ENCODE results near the gene KIRREL1.

Gene KIRREL1

GRCh38 chr1:158095737-158096335, 102.4 kb downstream of the KIRREL1 start:
- TF ChIP-seq FOXM1 (IDR thresholded peaks at IDR 0.05; ENCODE audit: borderline replicate concordance, low read depth) (no peak), RAD21 (IDR thresholded peaks at IDR 0.05; ENCODE audit: low read depth) (peak; percentile 53)

- TF ChIP-seq EGR1 (IDR thresholded peaks at IDR 0.05) (no peak), NFIC (IDR thresholded peaks at IDR 0.05) (no peak), USF1 (IDR thresholded peaks at IDR 0.05) (no peak), YY1 (IDR thresholded peaks at IDR 0.05; ENCODE audit: low read depth) (no peak), EP300 (IDR thresholded peaks at IDR 0.05; ENCODE audit: borderline replicate concordance) (no peak), TAF1 (IDR thresholded peaks at IDR 0.05; ENCODE audit: low read depth) (no peak), REST (IDR thresholded peaks at IDR 0.05; ENCODE audit: low read depth) (no peak), RAD21 (IDR thresholded peaks at IDR 0.05; ENCODE audit: low read depth) (no peak), MAX (IDR thresholded peaks at IDR 0.05) (no peak), TEAD4 (IDR thresholded peaks at IDR 0.05) (no peak), ZBTB7A (IDR thresholded peaks at IDR 0.05; ENCODE audit: low read depth) (no peak), TCF12 (IDR thresholded peaks at IDR 0.05; ENCODE audit: low read depth) (no peak), CREB1 (IDR thresholded peaks at IDR 0.05; ENCODE audit: low read depth) (no peak)
Observed at GRCh38 chr1:158098256-158098655, 104.8 kb downstream of the KIRREL1 start.

GRCh38 chr1:158099185-158099584, 105.7 kb downstream of the KIRREL1 start:
- no peak for TF ChIP-seq TCF12 (IDR thresholded peaks at IDR 0.05; ENCODE audit: low read depth)
- no peak for TF ChIP-seq USF1 (IDR thresholded peaks at IDR 0.05)
- TF ChIP-seq ZBTB7A (IDR thresholded peaks at IDR 0.05; ENCODE audit: low read depth), result no peak
- no peak for TF ChIP-seq TAF1 (IDR thresholded peaks at IDR 0.05; ENCODE audit: low read depth)
- no peak for TF ChIP-seq EGR1 (IDR thresholded peaks at IDR 0.05)
- TF ChIP-seq REST (IDR thresholded peaks at IDR 0.05; ENCODE audit: low read depth), result no peak
- TF ChIP-seq CREB1 (IDR thresholded peaks at IDR 0.05; ENCODE audit: low read depth), result no peak
- no peak for TF ChIP-seq MAX (IDR thresholded peaks at IDR 0.05)

- TF ChIP-seq ZBTB7A (IDR thresholded peaks at IDR 0.05; ENCODE audit: low read depth) (no peak), TEAD4 (IDR thresholded peaks at IDR 0.05) (no peak), EGR1 (IDR thresholded peaks at IDR 0.05) (no peak)
Observed at GRCh38 chr1:158100498-158100897, 107.1 kb downstream of the KIRREL1 start.

- TF ChIP-seq EP300 (IDR thresholded peaks at IDR 0.05; ENCODE audit: borderline replicate concordance) (no peak), CEBPB (IDR thresholded peaks at IDR 0.05) (no peak), CREB1 (IDR thresholded peaks at IDR 0.05; ENCODE audit: low read depth) (no peak), USF1 (IDR thresholded peaks at IDR 0.05) (no peak), MAX (IDR thresholded peaks at IDR 0.05) (no peak), YY1 (IDR thresholded peaks at IDR 0.05; ENCODE audit: low read depth) (no peak), TAF1 (IDR thresholded peaks at IDR 0.05; ENCODE audit: low read depth) (no peak), TCF12 (IDR thresholded peaks at IDR 0.05; ENCODE audit: low read depth) (no peak)
Observed at GRCh38 chr1:158101455-158101854, 108.0 kb downstream of the KIRREL1 start.

GRCh38 chr1:158101927-158102326, 108.5 kb downstream of the KIRREL1 start:
- TF ChIP-seq EP300 (IDR thresholded peaks at IDR 0.05; ENCODE audit: borderline replicate concordance), result no peak
- no peak for TF ChIP-seq TEAD4 (IDR thresholded peaks at IDR 0.05)
- TF ChIP-seq CEBPB (IDR thresholded peaks at IDR 0.05), result no peak
- no peak for TF ChIP-seq RAD21 (IDR thresholded peaks at IDR 0.05; ENCODE audit: low read depth)
- TF ChIP-seq REST (IDR thresholded peaks at IDR 0.05; ENCODE audit: low read depth), result no peak
- no peak for TF ChIP-seq CREB1 (IDR thresholded peaks at IDR 0.05; ENCODE audit: low read depth)
- no peak for TF ChIP-seq TCF12 (IDR thresholded peaks at IDR 0.05; ENCODE audit: low read depth)
